WTC11 (cell line): ENCODE measurements around the gene FOXN3.

Experiments used
- ATF1 ChIP-seq: sonication (generic); formaldehyde crosslinking; IDR thresholded peaks from 2 replicates; pipeline ENCODE4 v1.8.1; 2023; ENCODE audit warnings: mild to moderate bottlenecking, moderate library complexity, missing genetic modification reagents
- ATF6 ChIP-seq: sonication (generic); formaldehyde crosslinking; IDR thresholded peaks from 2 replicates; pipeline ENCODE4 v1.8.1; 2023; ENCODE audit warnings: mild to moderate bottlenecking, missing genetic modification reagents
- CREM ChIP-seq: sonication (generic); formaldehyde crosslinking; IDR thresholded peaks from 2 replicates; pipeline ENCODE4 v1.8.1; 2022; ENCODE audit warnings: mild to moderate bottlenecking, missing genetic modification reagents, moderate library complexity
- CTCF ChIP-seq: fragments of 200-600 bp; IDR thresholded peaks from 2 replicates; pipeline ENCODE4 v1.8.0; 2022; ENCODE audit warnings: antibody characterized with exemption
- E2F1 ChIP-seq: sonication (generic); formaldehyde crosslinking; IDR thresholded peaks from 2 replicates; pipeline ENCODE4 v1.8.0; 2022; ENCODE audit warnings: mild to moderate bottlenecking, missing genetic modification reagents
- ETV6 ChIP-seq: sonication (generic); formaldehyde crosslinking; IDR thresholded peaks from 2 replicates; pipeline ENCODE4 v1.8.1; 2022; ENCODE audit warnings: mild to moderate bottlenecking, missing genetic modification reagents
- FOXP1 ChIP-seq: sonication (generic); formaldehyde crosslinking; IDR thresholded peaks from 2 replicates; pipeline ENCODE4 v1.8.0; 2022; ENCODE audit warnings: missing genetic modification reagents, mild to moderate bottlenecking, moderate library complexity, borderline replicate concordance
- MAX ChIP-seq: sonication (generic); formaldehyde crosslinking; IDR thresholded peaks from 2 replicates; pipeline ENCODE4 v1.8.0; 2022; ENCODE audit warnings: mild to moderate bottlenecking, missing genetic modification reagents
- NFE2L1 ChIP-seq: sonication (generic); formaldehyde crosslinking; IDR thresholded peaks from 2 replicates; pipeline ENCODE4 v1.8.1; 2023; ENCODE audit warnings: missing genetic modification reagents
- ZNF219 ChIP-seq: sonication (generic); formaldehyde crosslinking; IDR thresholded peaks from 2 replicates; pipeline ENCODE4 v1.8.0; 2023; ENCODE audit warnings: missing genetic modification reagents, mild to moderate bottlenecking, borderline replicate concordance
- ZNF416 ChIP-seq: fragments of 250-450 bp; sonication (Bioruptor Pico); IDR thresholded peaks from 2 replicates; pipeline ENCODE4 v1.9.0; 2021; ENCODE audit warnings: mild to moderate bottlenecking, inconsistent platforms

- TF ChIP-seq CTCF, result no peak
- TF ChIP-seq ATF6, result no peak
- TF ChIP-seq ZNF219, result no peak
- no peak for TF ChIP-seq ETV6 (CRISPR knock-in tag)
- TF ChIP-seq ZNF416 (CRISPR knock-in tag), result no peak
- TF ChIP-seq MAX, result no peak
- TF ChIP-seq CREM, result no peak
- no peak for TF ChIP-seq ATF1 (CRISPR knock-in tag)
- no peak for TF ChIP-seq E2F1
- no peak for TF ChIP-seq FOXP1 (CRISPR knock-in tag)
- TF ChIP-seq NFE2L1, result no peak
These were observed 180.2 kb downstream of the FOXN3 start for GRCh38 chr14:89236851-89237250.
